Frontal cortex (tissue), 4 donors: ENCODE measurements around the gene BNIP2. TPM values are rescaled to one million over a fixed set of nuclear protein-coding genes. Genes with fewer than 3 reads are reported as not detected.
"Not testable (repeated sequence)": the region's sequence is repeated elsewhere in the genome, so short reads cannot be mapped to it uniquely, and the experiment has no call there.

ENCODE experiments used
- DNase-seq, 2 donors: peaks; one replicate each; pipeline ENCODE4 v3.0.0; 2012; ENCODE audit warnings: low spot score in 2 of 2
- FAIRE-seq: peaks from 2 replicates; lab custom pipeline; 2012; peaks lifted over from hg19 to GRCh38; lab: Jason Lieb, UNC
- total RNA-seq: library from RNA; depleted of rRNA; stranded (reverse); fragments of >200 nt; gene quantifications from one replicate; pipeline ENCODE4 v1.2.3, GENCODE V29; 2014
- donor health status: control.
- donor health status: control.
- donor health status: control.

BNIP2 gene
- total RNA-seq, 1 donor from 2014 or later, result 63.6 TPM

GRCh38 chr15:59644756-59645155 lies 44.4 kb downstream of the BNIP2 start:
- DNase-seq, result no peak
- no peak for FAIRE-seq

DNA sequence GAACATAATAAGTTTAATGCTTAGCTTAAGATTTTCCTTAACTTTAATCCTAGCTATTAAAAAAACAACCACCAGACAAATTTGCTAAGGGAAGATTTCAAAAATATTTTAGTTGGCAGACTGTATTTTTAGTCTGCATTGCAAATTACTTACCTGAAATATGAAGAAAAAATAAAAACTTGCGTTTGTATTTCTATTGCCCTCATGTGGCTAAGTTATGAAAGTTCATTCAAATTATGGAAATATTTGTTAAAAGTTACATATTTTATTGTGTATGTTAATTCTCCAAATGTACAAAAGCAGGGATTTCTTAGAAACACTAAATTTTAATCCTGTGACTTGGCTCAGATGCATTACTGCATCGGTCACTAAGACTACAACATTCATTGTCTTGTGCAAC lies 46.8 kb downstream of the BNIP2 start:
- no peak for FAIRE-seq
- DNase-seq, result no peak

- FAIRE-seq, DNase-seq: not testable (repeated sequence)
These were observed 51.6 kb downstream of the BNIP2 start for GRCh38 chr15:59637507-59637906.

GRCh38 chr15:59636184-59636583 lies 52.9 kb downstream of the BNIP2 start:
- no peak for FAIRE-seq
- no peak for DNase-seq

GRCh38 chr15:59632714-59633113 lies 56.4 kb downstream of the BNIP2 start:
- FAIRE-seq (no peak), DNase-seq (no peak)

GRCh38 chr15:59622289-59622688 lies 66.8 kb downstream of the BNIP2 start:
- no peak for FAIRE-seq
- no peak for DNase-seq

- DNase-seq (no peak), FAIRE-seq (no peak)
These were observed 70.7 kb downstream of the BNIP2 start for GRCh38 chr15:59618406-59618805.

DNA sequence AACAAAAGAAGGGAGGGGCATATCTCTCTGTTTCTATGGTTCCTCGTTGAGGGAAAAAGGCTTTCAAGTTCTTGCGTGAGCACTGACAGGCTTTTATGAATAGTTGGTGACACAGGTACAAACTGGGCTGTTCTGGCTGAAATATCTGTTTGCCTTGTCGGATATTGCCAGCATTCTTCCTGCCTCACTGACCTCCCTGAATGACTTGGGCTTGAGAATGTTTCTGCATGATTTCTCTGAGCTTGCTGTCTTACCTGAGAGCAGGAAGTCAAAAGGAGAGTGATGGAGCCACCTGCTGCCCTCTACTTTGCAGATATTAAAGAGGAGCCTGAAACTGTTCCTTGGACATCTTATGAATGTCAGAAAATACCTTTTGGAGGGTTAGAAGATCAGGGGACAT lies 72.7 kb downstream of the BNIP2 start:
- FAIRE-seq (no peak), DNase-seq (no peak)

DNA sequence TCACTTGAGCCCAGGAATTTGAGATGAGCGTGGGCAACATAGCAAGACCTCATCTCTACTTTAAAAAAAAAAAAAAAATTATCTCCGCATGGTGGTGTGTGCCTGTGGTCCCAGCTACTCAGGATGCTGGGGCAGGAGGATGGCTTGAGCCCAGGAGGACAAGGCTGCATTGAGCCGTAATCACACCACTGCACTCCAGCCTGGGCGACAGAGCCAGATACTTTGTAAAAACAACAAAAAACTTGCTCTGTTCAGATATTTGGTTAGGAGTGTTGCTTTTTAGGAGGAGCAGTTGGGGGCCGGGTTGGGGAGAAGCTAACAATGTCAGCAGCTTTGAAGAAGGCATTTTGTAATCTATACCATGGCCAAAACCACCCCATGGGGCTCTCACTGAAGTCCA lies 73.5 kb downstream of the BNIP2 start:
- DNase-seq, result no peak

GRCh38 chr15:59614153-59614552 lies 75.0 kb downstream of the BNIP2 start:
- DNase-seq, result no peak
- FAIRE-seq, result no peak

More for the DNA sequence above, 73.5 kb downstream of the BNIP2 start:
- no peak for FAIRE-seq

DNA sequence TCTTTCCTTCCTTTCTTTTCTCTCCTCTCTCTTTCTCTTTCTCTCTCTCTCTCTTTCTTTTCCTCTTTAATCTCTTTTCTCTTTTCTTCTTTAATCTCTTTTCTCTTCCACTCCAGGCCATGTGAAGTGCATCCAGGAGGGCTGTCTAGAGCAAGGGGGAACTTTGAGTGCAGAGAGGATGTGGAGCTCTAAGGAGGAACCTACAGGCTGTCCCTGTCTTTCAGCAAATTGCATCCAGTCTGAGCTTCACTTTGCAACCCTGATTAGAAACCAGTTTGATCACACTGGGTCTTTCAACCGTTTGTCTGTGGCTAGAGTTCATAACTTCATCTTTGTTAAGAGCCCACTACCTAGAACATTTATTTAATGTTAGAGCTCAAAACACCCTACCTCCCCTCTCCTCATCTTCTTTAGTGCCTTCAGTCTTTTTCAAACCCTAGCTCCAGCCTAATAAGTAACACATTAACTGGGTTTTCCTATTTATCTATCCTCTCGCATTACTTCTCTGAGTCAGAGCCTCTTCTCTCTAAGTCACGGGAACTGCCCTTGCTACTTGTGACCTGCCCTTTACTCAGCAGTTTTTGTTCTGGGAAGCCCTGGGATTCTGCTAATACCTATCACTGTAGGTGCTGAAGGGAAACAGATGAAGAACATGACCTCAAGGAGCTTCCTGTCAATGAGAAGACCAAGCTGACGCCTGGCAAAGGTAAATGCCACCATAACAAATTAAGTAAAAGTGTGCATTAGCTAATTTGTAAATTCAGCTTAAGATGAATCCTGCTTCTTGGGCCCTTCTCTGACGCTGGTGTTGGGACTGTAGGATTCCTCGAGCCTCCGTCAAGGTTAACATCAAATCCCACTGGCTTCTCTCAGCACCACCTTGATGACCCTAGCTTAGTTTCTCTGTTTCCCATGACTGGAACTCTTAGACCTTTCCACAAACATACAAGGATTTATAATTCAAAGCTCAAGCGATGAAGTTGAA lies 77.6 kb downstream of the BNIP2 start, which contains the start of gene GCNT3:
GCNT3 (plus strand) TSS at position 508 of the 985 bp plus-strand sequence. CDS start 6,456 bp downstream, outside the sequence.
- DNase-seq, result no peak
- no peak for FAIRE-seq

GRCh38 chr15:59609730-59610712 lies 79.1 kb downstream of the BNIP2 start:
- no peak for FAIRE-seq
- no peak for DNase-seq

Other genes starting within 250 kb of the BNIP2 start
- 0.41 TPM for gene GCNT3, start 77.5 kb downstream of the BNIP2 start, total RNA-seq
- gene GTF2A2, start 31.8 kb downstream of the BNIP2 start, total RNA-seq, result 28.1 TPM